Testis (tissue), 2 donors: Measurements from ENCODE around the gene NR1H3.

Experiments used
- CTCF ChIP-seq, 3 experiments: fragments of 450-650 bp in 2 of 3; fragments of 200-600 bp in 1 of 3; sonication (generic) in 1 of 3; IDR thresholded peaks; one replicate each; pipeline ENCODE4 v1.5.1; 2016 to 2019; ENCODE audit warnings: antibody characterized with exemption in 3 of 3, mild to moderate bottlenecking in 2 of 3, moderate library complexity in 1 of 3
- POLR2A ChIP-seq: fragments of 450-650 bp; IDR thresholded peaks from one replicate; pipeline ENCODE4 v1.6.1; 2017; ENCODE audit warnings: antibody characterized with exemption, mild to moderate bottlenecking, moderate library complexity

- TF ChIP-seq CTCF (IDR thresholded peaks at IDR 0.05) (no peak), POLR2A (no peak)
These were observed 3.4 kb upstream of the NR1H3 start for GRCh38 chr11:47254386-47254785.
